GM19372 (cell line): ENCODE data around the gene LAMTOR2.

Source experiments
- ATAC-seq: cut with Tn5 transposase; IDR thresholded peaks from one replicate; pipeline ENCODE4 v1.9.1; 2021; ENCODE audit warnings: mild to moderate bottlenecking, low read depth, moderate library complexity; ENCODE audit not compliant: unreplicated experiment

The LAMTOR2 gene

DNA sequence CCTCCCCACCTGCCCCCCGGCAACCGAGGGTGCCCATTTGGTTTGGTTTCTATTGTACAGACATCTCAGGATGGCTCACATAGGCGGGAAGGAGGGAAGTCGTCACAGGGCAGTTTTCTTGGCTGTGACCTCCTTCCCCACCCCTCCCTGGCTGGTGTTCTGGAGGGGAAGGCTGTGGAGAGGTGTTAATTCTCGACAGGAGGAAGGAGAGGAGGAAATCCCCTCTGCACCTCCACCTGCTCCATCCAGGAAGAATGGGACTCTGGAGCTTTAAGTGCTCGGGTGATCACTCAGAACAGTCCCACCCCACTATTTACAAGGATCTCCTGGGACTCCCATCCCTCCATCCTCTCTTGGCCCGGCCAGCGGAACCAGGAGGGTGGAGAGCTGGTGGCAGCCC lies 20.1 kb downstream of the LAMTOR2 start:
- no peak for ATAC-seq

DNA sequence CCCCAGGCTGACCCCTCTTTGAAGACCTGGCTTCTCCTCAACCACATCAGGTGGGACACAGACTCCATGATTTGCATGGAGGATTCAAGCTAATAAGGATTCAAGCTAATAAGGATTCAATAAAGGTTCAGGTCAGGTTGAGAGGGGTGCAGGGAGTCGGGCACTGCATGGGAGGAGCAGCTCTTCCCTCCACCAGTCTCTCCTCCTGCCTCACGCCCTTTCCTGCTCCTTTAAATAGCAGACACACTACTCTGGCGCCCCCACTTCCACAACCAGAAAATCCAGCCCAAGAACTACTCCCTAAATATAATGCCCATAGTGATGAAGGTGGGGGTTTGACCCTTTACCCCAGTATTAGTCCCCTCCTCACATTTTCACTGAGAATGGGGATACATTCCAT lies 20.6 kb downstream of the LAMTOR2 start:
- no peak for ATAC-seq

DNA sequence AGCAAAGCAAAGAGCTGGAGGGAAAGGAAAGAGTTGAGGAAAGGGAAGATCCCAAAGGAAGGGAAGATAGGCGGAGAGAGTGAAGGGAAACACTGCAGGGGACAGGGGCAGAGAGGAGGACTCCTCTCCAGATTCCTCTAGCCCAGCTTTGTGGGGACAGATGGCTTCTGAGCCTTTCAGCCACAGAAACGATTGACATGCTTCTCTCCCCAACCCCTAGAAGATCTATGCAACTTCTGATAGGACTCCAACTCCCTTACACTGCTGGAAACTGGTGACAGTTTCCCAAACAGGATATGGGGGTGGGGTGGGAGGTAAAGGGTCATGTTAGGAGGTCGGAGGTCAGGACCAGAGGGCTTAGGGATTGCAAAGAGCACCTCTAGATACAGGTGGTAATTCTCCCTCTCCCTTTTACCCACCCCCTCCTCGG lies 21.2 kb downstream of the LAMTOR2 start:
- no peak for ATAC-seq

DNA sequence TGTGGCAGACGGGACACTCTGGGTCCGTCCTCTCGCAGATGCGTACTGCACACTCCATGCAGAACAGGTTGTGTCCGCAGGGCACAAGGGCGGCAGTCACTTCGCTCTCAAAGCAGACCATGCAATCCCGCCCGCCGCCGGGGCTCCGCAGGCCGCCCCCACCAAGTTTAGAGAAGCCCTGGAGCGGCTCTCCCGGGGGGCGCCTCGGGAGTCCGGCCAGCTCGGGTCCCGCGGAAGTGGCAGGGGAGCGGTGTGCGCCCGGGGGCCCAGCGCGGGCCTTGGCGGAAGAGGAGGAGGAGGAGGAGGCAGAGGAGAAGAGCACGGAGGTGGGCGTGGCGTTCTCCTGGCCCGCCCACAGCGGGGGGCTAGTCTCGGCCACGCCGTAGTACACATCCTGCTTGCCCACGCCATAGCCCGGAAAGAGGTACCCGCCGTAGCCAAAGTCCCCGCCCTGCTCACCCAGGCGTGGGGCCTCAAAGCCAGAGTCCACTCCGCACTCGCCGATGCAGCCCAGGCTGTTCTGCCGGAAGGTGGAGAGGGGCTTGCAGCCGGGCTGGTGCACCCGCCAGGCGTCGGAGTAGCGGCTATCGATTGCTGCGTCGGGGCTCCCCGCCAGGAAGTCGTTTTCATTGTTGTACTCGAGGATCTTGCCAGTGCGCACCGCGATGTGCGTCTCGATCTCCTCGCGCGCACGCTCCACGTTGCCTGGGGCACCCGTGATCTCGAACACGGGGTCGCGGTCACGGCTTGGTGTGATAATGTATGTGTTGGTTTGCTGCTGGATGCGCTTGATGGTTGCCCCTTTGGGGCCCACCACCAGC lies 22.2 kb downstream of the LAMTOR2 start:
- ATAC-seq = no peak

DNA sequence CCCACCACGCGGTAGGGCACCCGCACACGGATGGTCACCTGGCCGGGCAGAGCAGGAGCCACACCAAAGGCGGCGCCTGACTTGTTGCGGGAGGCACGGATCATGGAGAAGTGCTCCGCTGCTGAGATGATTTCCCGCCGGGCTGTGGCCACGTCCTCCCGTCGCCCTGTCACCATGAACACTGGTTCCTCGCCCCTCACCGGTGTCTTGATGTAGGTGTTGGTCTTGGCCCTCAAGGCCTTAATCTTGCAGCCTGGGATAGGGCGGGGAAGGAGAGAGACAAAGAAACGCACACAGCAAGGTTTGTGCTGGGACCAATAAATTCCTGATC lies 22.8 kb downstream of the LAMTOR2 start:
- ATAC-seq = no peak

DNA sequence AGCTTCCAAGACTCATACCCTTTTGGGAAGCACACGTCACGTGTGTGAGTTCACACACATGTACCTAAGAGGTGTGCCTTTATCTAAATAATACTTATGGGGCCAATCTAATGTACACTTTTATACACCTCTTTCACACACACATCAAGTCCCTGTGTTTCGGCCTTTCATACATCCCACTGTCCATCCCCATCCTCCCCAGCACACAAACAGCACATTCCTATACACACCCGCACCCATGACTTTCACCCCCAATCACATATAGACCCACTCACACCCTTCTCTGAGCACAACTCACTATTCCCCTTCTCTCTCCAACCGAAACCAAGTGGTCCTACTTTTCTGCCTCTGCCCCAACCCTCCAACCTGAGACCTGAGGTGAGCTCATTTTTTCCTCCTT lies 24.1 kb downstream of the LAMTOR2 start:
- ATAC-seq = no peak

DNA sequence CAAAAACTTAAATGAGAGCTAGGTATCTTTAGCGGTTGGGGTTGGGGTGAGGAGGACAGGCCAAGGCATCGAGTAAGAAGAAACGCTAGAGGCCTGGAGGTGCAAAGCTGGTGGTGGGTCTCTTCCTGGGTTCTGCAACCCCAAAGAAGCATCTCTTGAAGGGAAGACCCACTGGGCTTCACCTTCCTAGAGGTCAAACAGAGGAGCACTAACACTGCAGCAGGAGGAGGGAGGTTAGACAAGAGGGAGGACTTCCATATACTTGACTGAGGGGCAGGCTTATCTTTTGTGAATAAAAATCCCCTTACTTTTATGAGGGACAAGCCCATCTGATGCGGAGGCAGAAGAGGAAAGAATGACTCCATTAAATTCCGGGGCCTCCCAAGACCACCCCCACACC lies 25.2 kb downstream of the LAMTOR2 start:
- ATAC-seq = no peak

DNA sequence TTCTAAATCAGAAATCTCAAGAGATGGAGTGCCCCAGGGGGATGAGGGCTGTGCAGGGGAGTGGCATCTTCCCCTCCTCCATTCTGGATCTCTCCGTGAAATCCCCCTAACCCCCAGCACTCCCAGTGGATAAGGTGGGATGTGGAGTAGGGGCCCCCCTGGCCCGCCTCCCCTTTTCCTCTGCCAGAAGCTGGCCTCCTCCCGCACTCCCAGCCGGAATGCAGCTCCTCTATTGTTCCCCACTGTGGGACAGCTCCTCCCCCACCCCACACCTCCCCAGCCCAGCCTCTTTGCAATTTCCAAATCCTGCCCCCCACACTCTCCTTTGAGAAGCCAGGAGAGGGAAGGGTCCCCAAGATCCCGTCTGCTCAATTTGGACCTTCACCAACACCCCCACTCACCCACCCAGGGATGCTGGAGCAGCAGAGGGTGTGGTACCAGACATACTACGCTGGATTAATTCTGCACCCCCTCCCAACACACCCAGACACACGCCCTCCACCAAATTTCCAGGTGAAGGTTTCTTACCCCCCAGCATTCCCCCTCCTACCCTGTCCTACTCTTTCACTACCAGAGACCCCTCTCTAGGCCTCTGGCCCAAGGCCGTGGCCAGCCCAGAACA lies 25.8 kb downstream of the LAMTOR2 start:
- ATAC-seq = no peak

DNA sequence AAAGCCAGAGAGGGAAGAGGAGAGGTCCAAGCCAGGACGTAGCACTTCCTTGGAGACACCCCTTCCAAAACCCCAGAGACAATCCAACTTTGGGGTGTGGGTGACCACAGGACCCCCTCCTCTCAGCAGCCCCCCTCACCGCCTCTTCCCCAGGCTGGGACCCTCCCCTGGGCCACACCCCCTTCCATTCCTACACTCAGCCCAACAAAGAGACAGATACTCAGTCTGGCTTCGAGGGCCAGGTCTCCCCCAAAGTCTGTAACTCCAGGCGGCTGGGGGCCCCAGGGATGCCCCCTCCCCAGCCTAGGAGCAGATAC lies 26.2 kb downstream of the LAMTOR2 start:
- ATAC-seq = no peak

DNA sequence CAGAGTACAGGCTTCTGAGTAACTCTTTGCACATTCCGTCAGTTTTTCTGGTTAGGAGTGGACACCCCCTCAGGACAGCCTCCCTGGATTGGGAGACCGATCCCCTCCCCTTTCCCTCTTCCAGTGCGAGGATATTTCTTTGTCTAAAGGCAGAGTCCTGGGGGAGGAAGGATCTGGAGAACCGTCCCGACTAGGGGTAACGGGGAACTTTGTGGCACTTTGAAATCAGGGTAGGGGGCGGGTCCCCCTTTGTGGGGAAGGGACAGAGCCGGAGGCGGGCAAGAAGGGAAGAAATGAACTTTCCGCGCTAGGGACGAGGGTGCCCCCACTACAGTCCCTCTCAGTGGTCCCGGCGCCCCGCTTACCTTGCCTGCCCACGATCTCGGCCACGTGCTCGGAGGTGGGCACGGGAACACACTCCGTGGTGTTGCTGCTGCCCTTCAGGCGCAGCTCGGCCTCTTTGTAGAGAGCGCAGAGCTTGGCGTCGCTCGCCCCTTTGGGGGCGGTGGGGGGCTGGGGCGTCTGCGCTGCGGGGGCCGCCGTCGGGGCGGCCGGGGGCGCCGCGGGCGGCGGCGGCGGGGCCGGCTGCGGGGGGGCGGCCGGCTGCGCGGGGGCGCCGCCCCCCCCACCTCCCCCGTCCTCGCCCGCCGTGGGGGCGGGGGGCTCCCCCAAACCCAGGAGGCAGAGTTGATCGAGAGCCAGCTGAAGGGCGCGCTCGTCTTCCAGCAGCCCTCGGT lies 26.8 kb downstream of the LAMTOR2 start:
- no peak for ATAC-seq

DNA sequence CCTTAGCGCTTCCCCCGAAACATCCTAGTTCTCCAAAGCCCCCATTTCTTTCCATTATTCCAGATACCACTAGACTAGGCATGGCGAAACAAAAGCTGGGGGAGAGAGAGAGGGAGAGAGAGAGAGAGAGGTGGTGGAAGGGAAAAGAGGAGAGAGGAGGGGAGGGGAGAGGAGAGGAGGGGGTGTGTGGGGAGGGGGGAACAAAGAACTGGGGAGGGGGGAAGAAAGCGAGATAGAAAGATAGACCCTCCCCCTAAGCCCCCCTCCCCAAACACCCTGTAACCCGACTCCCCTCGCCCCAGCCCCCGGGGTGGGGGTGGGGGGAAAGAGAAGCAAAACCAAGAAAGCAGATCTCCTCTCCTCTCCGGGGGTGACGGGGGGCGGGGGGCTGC lies 27.3 kb downstream of the LAMTOR2 start:
- ATAC-seq = no peak

DNA sequence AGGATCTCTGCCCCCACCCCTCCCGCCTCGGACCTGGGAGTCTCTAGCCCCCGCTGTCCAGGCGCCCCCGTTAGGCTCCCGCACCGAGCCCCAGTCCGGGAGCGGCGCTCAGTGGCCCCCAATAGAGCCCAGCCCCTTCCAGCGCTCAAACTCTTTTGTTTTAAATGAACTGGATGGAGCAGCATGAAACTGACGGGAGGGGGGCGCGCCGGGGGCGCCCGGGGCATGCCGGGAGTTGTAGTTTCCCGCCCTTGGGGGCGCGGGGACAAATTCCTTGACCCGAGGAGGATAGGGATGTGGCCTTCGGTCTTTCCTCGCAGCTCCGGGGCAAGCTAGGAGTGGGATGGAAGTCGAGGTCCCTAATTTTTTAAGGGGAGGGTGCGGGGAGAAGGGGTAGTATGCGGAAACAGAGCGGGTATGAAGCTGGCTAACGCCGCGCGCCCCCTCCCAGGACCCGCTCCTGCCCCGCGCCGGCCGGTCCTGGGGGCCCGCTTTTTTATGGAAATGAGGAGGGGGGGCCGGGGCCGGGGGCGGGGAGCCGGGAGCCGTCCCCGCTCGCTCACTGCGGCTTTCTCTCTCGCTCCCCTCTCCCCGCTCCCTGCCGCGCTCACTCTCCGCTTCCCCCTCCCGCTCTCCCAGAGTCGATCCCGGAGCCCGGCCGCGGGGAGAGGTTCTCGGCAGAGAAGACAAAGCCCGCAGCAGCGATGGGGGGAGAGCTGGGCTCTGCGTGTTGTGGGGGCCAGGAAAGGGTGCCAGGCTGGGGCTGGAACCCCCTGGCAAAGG lies 27.9 kb downstream of the LAMTOR2 start, which contains the start of gene MEX3A:
Gene MEX3A (minus strand): TSS at position 157 of the 783 bp plus-strand sequence. CDS start 467 bp downstream, outside the sequence.
- ATAC-seq = no peak

DNA sequence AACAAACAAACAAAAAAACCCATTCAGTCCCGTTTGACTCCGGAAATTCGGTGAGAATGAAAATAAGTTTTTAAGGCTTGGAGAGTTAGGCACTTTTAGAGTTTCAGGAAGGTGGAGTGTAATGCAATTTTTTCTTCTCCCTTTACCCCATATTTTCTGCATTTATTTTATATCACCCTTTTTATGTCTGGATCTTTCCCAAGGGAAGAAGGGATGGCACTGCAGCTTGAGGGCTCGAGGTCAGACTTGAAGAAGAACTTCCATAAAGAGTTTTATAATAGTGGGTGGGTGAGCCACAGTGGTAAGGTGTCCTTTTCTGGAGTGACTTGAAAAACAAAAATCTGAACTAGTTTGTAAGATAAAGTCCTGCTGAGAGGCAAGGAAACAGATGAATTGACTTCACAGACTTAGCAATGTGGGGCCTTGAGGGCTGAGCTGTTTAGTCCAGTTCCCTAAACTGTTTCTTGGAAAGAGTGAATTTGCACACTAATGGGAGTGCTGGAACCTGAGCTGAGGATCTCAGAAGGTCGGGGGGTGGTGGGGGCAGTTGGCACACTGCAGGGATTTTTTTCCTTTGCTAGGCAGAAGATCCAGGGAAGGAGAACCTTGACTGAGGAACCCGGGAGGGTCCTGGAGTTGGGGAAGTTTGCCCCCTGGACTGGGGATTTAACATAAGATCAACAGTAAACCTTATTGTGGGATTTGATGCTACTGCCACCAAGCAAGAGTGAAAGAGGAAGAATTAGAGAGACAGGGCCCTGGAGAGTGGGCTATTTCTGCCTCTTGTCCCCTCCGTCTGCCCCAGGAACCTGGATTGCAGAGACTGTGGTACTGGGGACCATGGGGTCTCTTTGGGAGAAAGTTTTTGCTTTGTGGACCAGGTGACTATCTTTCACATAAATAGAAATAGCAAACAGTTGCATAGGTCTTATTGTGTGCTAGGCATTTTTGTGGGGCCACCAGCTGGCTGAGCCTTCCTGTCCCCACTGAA lies 29.5 kb downstream of the LAMTOR2 start:
- no peak for ATAC-seq

DNA sequence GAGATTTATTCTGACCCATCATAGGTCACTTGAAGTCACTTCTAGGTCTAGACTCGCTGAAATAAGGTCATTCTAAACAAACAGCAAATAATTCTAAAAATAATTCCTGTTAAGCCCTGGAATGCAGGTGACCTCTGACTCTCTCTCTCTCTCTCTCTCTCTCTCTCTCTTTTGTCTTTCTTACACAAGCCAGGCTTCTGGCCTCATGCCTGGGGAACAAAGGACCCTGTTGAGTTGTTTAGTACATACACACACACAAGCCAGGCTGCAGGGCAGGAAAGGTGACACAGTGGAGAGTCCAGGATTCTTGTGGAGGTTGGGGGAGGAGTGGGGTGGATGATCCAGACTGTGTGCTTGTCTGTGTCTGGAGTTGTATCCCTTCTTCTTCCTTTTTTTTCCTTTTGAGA lies 31.7 kb downstream of the LAMTOR2 start:
- no peak for ATAC-seq

DNA sequence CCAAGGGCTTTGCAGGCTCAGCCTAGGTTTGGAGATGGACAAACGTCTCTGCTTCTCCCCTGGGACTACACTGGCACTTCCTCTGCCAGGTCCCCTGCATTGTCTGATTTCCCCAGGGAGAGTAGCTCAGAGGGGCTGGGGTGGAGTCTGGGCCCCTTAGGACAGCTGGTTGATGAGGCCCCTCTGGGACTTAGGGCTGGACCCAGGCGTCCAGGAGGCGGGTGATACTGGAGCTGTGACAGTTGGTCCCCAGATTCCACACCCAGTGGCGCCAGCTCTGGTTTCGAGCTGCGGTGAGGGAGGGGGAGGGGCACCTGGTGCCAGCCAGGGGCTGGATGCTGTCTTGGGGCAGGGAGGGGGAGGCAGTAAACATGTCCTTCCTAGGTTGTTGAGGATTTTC lies 35.1 kb downstream of the LAMTOR2 start:
- no peak for ATAC-seq

DNA sequence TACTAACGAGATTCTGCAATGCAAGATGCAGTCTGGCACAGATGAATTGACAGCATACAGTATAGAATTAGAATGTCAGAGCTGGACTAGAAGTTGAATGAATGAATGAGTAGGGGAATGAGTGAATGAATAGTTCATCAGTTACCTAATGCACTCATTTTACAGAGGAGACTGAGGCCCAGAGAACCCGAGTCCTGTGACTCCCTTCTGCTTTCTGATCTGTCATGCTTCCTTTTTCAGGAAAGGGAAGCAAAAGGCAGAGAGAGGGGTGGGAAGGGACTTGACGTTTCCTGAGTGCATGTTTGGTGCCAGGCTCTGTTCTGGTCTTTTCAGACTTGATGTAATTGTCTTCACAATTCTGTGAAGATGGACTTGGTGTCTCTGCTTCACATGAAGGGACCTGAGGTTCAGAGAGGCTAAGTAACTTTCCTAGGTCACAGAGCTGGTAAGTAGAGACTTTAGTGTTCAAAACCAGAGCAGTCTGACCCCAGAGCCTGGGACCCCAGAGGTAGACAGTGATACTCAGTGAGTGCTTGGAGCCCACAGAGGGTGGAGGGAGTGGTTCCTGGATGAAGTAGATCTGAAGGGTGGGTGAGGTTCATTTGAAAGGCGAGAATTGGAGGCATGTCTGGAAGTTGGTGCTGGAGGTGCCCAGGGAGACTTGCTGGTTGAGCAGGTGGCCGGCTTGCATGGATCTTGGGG lies 35.7 kb downstream of the LAMTOR2 start:
- ATAC-seq = no peak

DNA sequence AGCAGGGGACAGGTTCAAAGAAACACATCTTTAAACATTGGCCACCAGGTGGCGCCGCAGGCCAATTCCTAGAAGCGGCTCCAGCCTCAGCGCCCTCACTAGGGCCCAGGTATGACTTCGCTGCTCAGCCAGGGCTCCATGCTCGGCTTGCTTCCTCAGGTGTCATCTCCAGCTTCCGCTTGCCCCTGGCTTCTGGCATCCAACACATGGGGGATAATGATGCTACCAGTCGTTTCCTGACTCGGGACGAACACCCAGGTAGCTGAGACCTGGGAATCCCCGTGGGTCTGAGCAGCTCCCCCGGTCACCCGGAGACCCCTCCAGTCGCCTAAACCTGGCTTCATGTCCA lies 36.2 kb downstream of the LAMTOR2 start:
- no peak for ATAC-seq

DNA sequence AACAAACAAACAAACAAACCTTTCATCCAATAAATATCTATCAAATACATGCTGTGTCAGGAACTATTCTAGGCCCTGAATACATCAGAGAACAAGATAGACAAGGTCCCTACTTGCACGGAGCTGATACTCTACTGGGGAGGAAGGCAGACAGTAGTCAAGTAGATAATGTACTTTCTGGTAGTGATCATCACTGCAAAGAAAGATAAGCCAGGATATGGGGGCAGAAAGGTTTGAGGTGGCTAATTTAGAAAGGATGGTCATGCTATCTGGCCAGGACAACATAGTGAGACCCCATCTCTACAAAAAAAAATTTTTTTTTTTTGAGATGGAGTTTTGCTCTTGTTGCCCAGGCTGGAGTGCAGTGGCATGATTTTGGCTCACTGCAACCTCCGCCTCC lies 37.0 kb downstream of the LAMTOR2 start:
- no peak for ATAC-seq

DNA sequence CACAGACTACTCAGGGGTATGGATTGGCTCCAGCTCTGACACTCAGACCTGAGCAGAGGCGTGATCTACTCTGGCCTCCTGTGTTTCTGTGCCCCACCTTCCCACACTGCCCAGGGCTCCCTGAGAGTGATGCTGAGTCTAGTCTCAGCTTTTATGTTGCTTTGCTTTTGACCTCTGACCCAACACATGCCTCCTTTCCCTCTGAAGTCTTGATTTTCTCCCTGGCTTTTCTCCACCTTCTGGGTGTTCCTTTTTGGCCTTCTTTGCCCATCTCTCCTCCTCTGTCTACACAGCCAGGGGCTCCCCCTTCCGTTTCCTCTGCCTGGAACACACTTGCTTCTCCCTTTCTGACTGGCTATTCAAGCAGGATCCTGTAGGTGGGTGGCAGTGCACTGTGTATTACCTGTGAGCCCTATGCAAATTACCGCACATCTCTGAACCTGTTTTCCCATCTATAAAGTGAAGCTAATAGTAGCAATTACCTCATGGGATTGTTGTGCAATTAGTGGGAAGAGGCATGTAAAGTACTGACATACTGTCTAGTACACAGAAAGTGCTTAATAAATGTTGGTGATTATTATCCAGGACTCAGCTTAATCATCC lies 41.4 kb downstream of the LAMTOR2 start:
- no peak for ATAC-seq
